K562 (cell line): Measurements from ENCODE around the gene MED13L. TPM values are rescaled to one million over a fixed set of nuclear protein-coding genes. Genes with fewer than 3 reads are reported as not detected.

ENCODE experiments used
- ATAC-seq: fragments of 200-7000 bp; cut with Tn5 transposase; 3 replicates; pipeline ENCODE4 v1.9.1; 2020; ENCODE audit warnings: moderate library complexity
- BruUV-seq: library from RNA; stranded (reverse); fragments of 400-500 nt; replicated peaks from 2 replicates; lab custom pipeline; 2021; lab: Mats Ljungman, UMichigan
- CTCF ChIA-PET: fragments of 300-600 bp; formaldehyde crosslinking; extraction: SDS; loops from one replicate; lab custom pipeline; 2021; ENCODE audit warnings: low intra/inter-chr PET ratio; lab: Yijun Ruan, JAX
- POLR2A ChIA-PET: fragments of 300-600, 350-650 bp; sonication (Branson Sonifier 250); formaldehyde crosslinking; extraction: SDS; loops from one replicate; lab custom pipeline; 2021; ENCODE audit warnings: antibody characterized with exemption, inconsistent platforms; lab: Yijun Ruan, JAX
- DNase-seq, 4 experiments: peaks; one replicate each; pipeline versions ENCODE4 v3.0.0 to v3.0.0-alpha.2; 2011 to 2018; ENCODE audit warnings: low spot score in 3 of 4, mixed read lengths in 3 of 4; ENCODE audit errors: extremely low read depth in 1 of 4
- FAIRE-seq: peaks from 2 replicates; lab custom pipeline; 2011; peaks lifted over from hg19 to GRCh38; lab: Jason Lieb, UNC
- H2AFZ ChIP-seq: 2 replicates; pipeline ENCODE4 v1.6.0; 2011; ENCODE audit warnings: low read depth, low read length, control low read depth, inconsistent platforms
- H3K27ac ChIP-seq: fragments of 200-600 bp; 3 replicates; pipeline ENCODE4 v1.8.0; 2011; ENCODE audit warnings: low read depth, mild to moderate bottlenecking, control low read depth, inconsistent platforms, low read length, moderate library complexity, mixed read lengths; ENCODE audit errors: extremely low read depth
- H3K27me3 ChIP-seq, 2 experiments: fragments of 300-600 bp in 1 of 2; 2 replicates in 1 of 2; 3 replicates in 1 of 2; pipeline versions ENCODE4 v1.6.0 to v1.8.0; 2011; ENCODE audit warnings: inconsistent platforms in 2 of 2, low read length in 2 of 2, mild to moderate bottlenecking in 1 of 2, mixed read lengths in 1 of 2, moderate library complexity in 1 of 2; ENCODE audit not compliant: control insufficient read depth in 2 of 2, insufficient read depth in 2 of 2
- H3K36me3 ChIP-seq: fragments of 300-600 bp; 3 replicates; pipeline ENCODE4 v1.8.0; 2011; ENCODE audit warnings: mild to moderate bottlenecking, low read length, inconsistent platforms; ENCODE audit not compliant: control insufficient read depth, insufficient read depth
- H3K4me1 ChIP-seq, 2 experiments: fragments of 200-600 bp in 1 of 2; replicated peaks in 1 of 2; 2 replicates in 1 of 2; 3 replicates in 1 of 2; pipeline versions ENCODE4 v1.5.1 to v1.8.0; 2011; ENCODE audit warnings: inconsistent platforms in 2 of 2, low read length in 2 of 2, mild to moderate bottlenecking in 1 of 2, mixed read lengths in 1 of 2, moderate library complexity in 1 of 2; ENCODE audit not compliant: control insufficient read depth in 2 of 2, insufficient read depth in 2 of 2
- H3K4me2 ChIP-seq: 2 replicates; pipeline ENCODE4 v1.6.1; 2011; ENCODE audit warnings: low read length, control low read depth, inconsistent platforms, mixed read lengths; ENCODE audit not compliant: insufficient read depth
- H3K4me3 ChIP-seq: fragments of 200-600 bp; sonication (generic), shearing (Covaris generic); 2 replicates; pipeline ENCODE4 v1.5.1; 2016; ENCODE audit warnings: control low read depth, inconsistent platforms
- H3K79me2 ChIP-seq: fragments of 200-600 bp; 3 replicates; pipeline ENCODE4 v1.8.0; 2011; ENCODE audit warnings: low read length, inconsistent platforms; ENCODE audit not compliant: control insufficient read depth, insufficient read depth
- H3K9ac ChIP-seq, 2 experiments: 2 replicates each; pipeline versions ENCODE4 v1.6.0 to v1.6.1; 2011; ENCODE audit warnings: low read depth in 2 of 2, low read length in 2 of 2, control low read depth in 1 of 2, inconsistent platforms in 1 of 2, mild to moderate bottlenecking in 1 of 2, mixed read lengths in 1 of 2; ENCODE audit not compliant: insufficient read depth in 1 of 2
- H3K9me1 ChIP-seq: one replicate; pipeline ENCODE4 v1.6.0; 2011; ENCODE audit warnings: inconsistent platforms, mild to moderate bottlenecking, low read length, moderate library complexity; ENCODE audit not compliant: control insufficient read depth, insufficient read depth
- H3K9me3 ChIP-seq: replicated peaks from 2 replicates; pipeline ENCODE4 v1.5.1; 2011; ENCODE audit warnings: low read depth, low read length, inconsistent platforms; ENCODE audit not compliant: control insufficient read depth, insufficient read depth
- H4K20me1 ChIP-seq: replicated peaks from 2 replicates; pipeline ENCODE4 v1.6.1; 2011; ENCODE audit warnings: low read length, inconsistent platforms, mixed read lengths; ENCODE audit not compliant: control insufficient read depth, insufficient read depth
- BCOR ChIP-seq: fragments of 450-650 bp; IDR thresholded peaks from 2 replicates; pipeline ENCODE4 v1.6.1; 2016
- CHD2 ChIP-seq: IDR thresholded peaks from 2 replicates; pipeline ENCODE4 v1.6.1; 2011; ENCODE audit warnings: low read depth, low read length
- HNRNPUL1 ChIP-seq: fragments of 200-400 bp; formaldehyde crosslinking; IDR thresholded peaks from 2 replicates; pipeline ENCODE4 v1.6.1; 2017; ENCODE audit warnings: low read length
- MAFG ChIP-seq: fragments of 450-650 bp; conservative IDR thresholded peaks from 2 replicates; pipeline ENCODE4 v1.6.1; 2016; ENCODE audit warnings: missing genetic modification characterization, missing compliant biosample characterization
- MTA3 ChIP-seq: fragments of 450-650 bp; formaldehyde crosslinking; IDR thresholded peaks from 2 replicates; pipeline ENCODE4 v1.6.1; 2017; ENCODE audit warnings: mild to moderate bottlenecking, borderline replicate concordance
- PTTG1 ChIP-seq: fragments of 450-650 bp; IDR thresholded peaks from 2 replicates; pipeline ENCODE4 v1.6.1; 2016; ENCODE audit warnings: low read depth, mild to moderate bottlenecking, missing genetic modification characterization, missing compliant biosample characterization
- WGBS: fragments of 100-300 bp; shearing (Covaris generic); methylation state at CpG from one replicate; pipeline ENCODE4 v1.1.6; 2016; ENCODE audit warnings: low coverage, mixed read lengths; ENCODE audit not compliant: insufficient coverage; ENCODE audit errors: missing lambda C conversion rate; 5-methylcytosine and 5-hydroxymethylcytosine counted together
- in situ Hi-C: fragments of 300-500 bp; cut with MboI; formaldehyde crosslinking; loops from 4 replicates; pipeline ENCODE4 v1.15.0; 2018; ENCODE audit warnings: inconsistent platforms, mixed read lengths
- intact Hi-C: fragments of 100-400 bp; cut with micrococcal nuclease; formaldehyde crosslinking; loops from 2 replicates; pipeline ENCODE4 v1.14.2; 2022
- polyA plus RNA-seq, 8 experiments: library from polyadenylated mRNA; depleted of rRNA in 4 of 8; stranded (reverse) in 5 of 8; unstranded in 3 of 8; fragments of >200 nt; fragmentation: Nextera tagmentation in 2 of 8; fragmentation: Illumina TruSeq in 1 of 8; extraction: Ambion mirVana in 2 of 8; extraction: Trizol in 1 of 8; gene quantifications; 2 replicates each; pipeline versions ENCODE4 v1.2.1 to v1.2.3, GENCODE V29; 2011 to 2014; ENCODE audit warnings: inconsistent platforms in 1 of 8, missing spikeins in 1 of 8
- total RNA-seq, 7 experiments: library from RNA; depleted of rRNA in 6 of 7; stranded (reverse); fragments of >200 nt in 6 of 7; fragmentation: Illumina TruSeq in 2 of 7; extraction: Trizol in 2 of 7; gene quantifications; 2 replicates each; pipeline versions ENCODE4 v1.2.1 to v1.2.3, GENCODE V29; 2011 to 2021; ENCODE audit warnings: low replicate concordance in 1 of 7
- TF ChIP-seq, protein P1 (sequence below): fragments of 450-650 bp; IDR thresholded peaks from 2 replicates; pipeline ENCODE4 v1.6.1; 2016; ENCODE audit warnings: borderline replicate concordance

The MED13L gene
- total and polyA plus RNA-seq, 9 of the 15 experiments (the other 6 are each of a cell fraction or from before 2014, with no cell fraction given) = 13.4 to 90.3 (median 36.9) TPM

DNA sequence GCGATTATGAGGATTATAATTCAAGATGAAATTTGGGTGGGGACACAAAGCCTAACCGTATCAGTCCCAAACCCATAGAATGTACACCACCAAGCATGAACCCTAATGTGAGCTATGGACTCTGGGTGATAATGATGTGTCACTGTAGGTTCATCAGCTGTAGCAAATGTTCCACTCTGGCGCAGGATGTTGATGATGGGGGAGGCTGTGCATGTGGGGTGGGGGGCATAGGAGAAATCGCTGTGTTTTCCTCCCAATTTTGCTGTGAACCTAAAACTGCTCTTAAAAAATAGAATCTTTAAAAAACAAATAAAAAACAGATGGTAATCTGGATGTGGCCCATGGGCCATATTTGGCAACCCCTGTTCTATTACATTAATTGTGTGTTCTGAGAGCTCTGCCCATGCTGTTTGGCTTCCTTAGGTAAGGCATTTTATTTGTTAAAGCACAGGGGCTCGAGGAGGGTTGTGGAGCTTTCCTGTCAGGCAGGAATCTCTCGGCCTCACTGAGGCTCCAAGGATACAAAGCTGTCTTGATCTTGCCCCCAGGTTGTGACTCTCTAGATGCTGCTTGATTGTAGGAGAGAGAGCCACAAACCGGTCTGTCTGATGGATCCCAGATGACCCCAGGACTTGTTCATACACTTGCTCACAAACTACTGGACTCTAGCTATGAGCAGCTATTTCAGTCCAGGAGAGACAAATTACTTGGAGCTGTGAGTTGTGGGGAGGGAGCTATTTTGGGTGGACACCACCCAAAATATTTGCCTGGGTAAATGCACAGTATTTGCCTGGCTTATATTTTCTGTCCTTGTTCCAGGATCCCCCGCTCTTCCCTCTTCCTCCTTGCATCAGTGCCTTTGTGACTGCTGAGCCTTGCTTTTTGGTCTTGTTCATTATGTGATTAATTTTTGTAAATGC, 340.2 kb downstream of the MED13L start:
- no peak for FAIRE-seq
- intact Hi-C loops = no loop called here

More for the DNA sequence above, 340.2 kb downstream of the MED13L start:
- no TSS peak for BruUV-seq
- WGBS = 3% methylated on average over 7 of the region's 8 CpGs
- Histone ChIP-seq H3K27ac (no peak overlapping the region), H3K4me3 (no peak overlapping the region), H4K20me1 (no peaks in the 10 kb centered on the region)
- no peak for ATAC-seq
- DNase-seq = no peak
- CTCF ChIA-PET = no interaction called here
- in situ Hi-C loops = loop anchor here (25.0 kb wide), 1 partner anchor 1950 kb away; no protein-coding TSS in a partner anchor
- TF ChIP-seq MTA3 = no peak
- no peak for TF ChIP-seq MAFG (tag)
- no peak for TF ChIP-seq CHD2
- no peak for TF ChIP-seq BCOR
- TF ChIP-seq, protein P1, sequence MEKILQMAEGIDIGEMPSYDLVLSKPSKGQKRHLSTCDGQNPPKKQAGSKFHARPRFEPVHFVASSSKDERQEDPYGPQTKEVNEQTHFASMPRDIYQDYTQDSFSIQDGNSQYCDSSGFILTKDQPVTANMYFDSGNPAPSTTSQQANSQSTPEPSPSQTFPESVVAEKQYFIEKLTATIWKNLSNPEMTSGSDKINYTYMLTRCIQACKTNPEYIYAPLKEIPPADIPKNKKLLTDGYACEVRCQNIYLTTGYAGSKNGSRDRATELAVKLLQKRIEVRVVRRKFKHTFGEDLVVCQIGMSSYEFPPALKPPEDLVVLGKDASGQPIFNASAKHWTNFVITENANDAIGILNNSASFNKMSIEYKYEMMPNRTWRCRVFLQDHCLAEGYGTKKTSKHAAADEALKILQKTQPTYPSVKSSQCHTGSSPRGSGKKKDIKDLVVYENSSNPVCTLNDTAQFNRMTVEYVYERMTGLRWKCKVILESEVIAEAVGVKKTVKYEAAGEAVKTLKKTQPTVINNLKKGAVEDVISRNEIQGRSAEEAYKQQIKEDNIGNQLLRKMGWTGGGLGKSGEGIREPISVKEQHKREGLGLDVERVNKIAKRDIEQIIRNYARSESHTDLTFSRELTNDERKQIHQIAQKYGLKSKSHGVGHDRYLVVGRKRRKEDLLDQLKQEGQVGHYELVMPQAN = no peak
- no peak for TF ChIP-seq PTTG1 (tag)
- TF ChIP-seq HNRNPUL1 = no peak
- TF ChIP-seq, all 486 proteins: peak for 0
- H3K9ac ChIP-seq = no peak overlapping the region
- no peaks in the 10 kb centered on the region for H3K4me1 ChIP-seq
- H3K36me3 ChIP-seq = no peaks in the 10 kb centered on the region
- H3K27me3 ChIP-seq = no peaks in the 10 kb centered on the region; a peak in 1 of 5 replicates
- H3K4me2 ChIP-seq = no peak overlapping the region
- H3K79me2 ChIP-seq = no peaks in the 10 kb centered on the region
- H2AFZ ChIP-seq = no peak overlapping the region
- no peaks in the 10 kb centered on the region for H3K9me1 ChIP-seq
- POLR2A ChIA-PET = interaction anchor here (0.6 kb wide), 2 partner anchors 19 to 788 kb away, joined by 3 read pairs; no protein-coding TSS in a partner anchor
- H3K9me3 ChIP-seq = no peaks in the 10 kb centered on the region
